GM12878 (cell line): ENCODE measurements around the gene EEFSEC. TPM values are rescaled to one million over a fixed set of nuclear protein-coding genes. Genes with fewer than 3 reads are reported as not detected.

ENCODE experiments used
- ATAC-seq: fragments of 200-7000 bp; cut with Tn5 transposase; 3 replicates; pipeline ENCODE4 v1.9.1; 2020; ENCODE audit warnings: mild to moderate bottlenecking, moderate library complexity
- BruUV-seq: library from RNA; stranded (reverse); fragments of 400-500 nt; replicated peaks from 2 replicates; lab custom pipeline; 2021; lab: Mats Ljungman, UMichigan
- CTCF ChIA-PET: fragments of 300-600 bp; sonication (Branson Sonifier 250); formaldehyde crosslinking; extraction: SDS; loops from one replicate; lab custom pipeline; 2021; ENCODE audit warnings: inconsistent platforms; lab: Yijun Ruan, JAX
- POLR2A ChIA-PET: fragments of 350-600 bp; formaldehyde crosslinking; extraction: SDS; loops from one replicate; lab custom pipeline; 2021; ENCODE audit warnings: inconsistent platforms; lab: Charles Lee
- RAD21 ChIA-PET: fragments of 300-600 bp; sonication (Branson Sonifier 250); formaldehyde crosslinking; loops from one replicate; lab custom pipeline; 2023; ENCODE audit warnings: antibody characterized with exemption; ENCODE audit not compliant: unreplicated experiment; lab: Charles Lee
- SMC1A ChIA-PET: fragments of 300-600 bp; sonication (Branson Sonifier 250); formaldehyde crosslinking; loops from one replicate; lab custom pipeline; 2023; ENCODE audit not compliant: unreplicated experiment, uncharacterized antibody; lab: Charles Lee
- DNase-seq: peaks from one replicate; pipeline ENCODE4 v3.0.0-alpha.2; 2011; ENCODE audit warnings: low read depth, low spot score
- FAIRE-seq: peaks from 3 replicates; lab custom pipeline; 2011; peaks lifted over from hg19 to GRCh38; lab: Jason Lieb, UNC
- H2AFZ ChIP-seq: 2 replicates; pipeline ENCODE4 v1.6.0; 2011; ENCODE audit warnings: low read depth, low read length, control low read depth; ENCODE audit not compliant: control insufficient read depth
- H3K27ac ChIP-seq: 2 replicates; pipeline ENCODE4 v1.5.1; 2011; ENCODE audit warnings: control low read depth; ENCODE audit not compliant: control insufficient read depth, insufficient read depth
- H3K27me3 ChIP-seq, 2 experiments: replicated peaks in 1 of 2; 2 replicates each; pipeline versions ENCODE4 v1.6.0 to v1.6.1; 2011; ENCODE audit warnings: low read length in 1 of 2; ENCODE audit not compliant: control insufficient read depth in 2 of 2, insufficient read depth in 2 of 2
- H3K36me3 ChIP-seq, 2 experiments: 2 replicates each; pipeline ENCODE4 v1.5.1; 2011; ENCODE audit warnings: low read length in 1 of 2; ENCODE audit not compliant: control insufficient read depth in 2 of 2, insufficient read depth in 2 of 2
- H3K4me1 ChIP-seq: 2 replicates; pipeline ENCODE4 v1.6.1; 2011; ENCODE audit warnings: mild to moderate bottlenecking, low read length, moderate library complexity, mixed read lengths; ENCODE audit not compliant: control insufficient read depth, insufficient read depth
- H3K4me2 ChIP-seq: 2 replicates; pipeline ENCODE4 v1.6.0; 2011; ENCODE audit warnings: control low read depth; ENCODE audit not compliant: control insufficient read depth, insufficient read depth
- H3K4me3 ChIP-seq: fragments of 200-600 bp; sonication (generic); 2 replicates; pipeline ENCODE4 v1.5.1; 2016
- H3K79me2 ChIP-seq: 2 replicates; pipeline ENCODE4 v1.6.0; 2011; ENCODE audit warnings: low read length; ENCODE audit not compliant: control insufficient read depth, insufficient read depth
- H3K9ac ChIP-seq: 2 replicates; pipeline ENCODE4 v1.8.0; 2011; ENCODE audit warnings: low read length, control low read depth, mixed read lengths; ENCODE audit not compliant: control insufficient read depth, insufficient read depth
- H3K9me3 ChIP-seq: replicated peaks from 3 replicates; pipeline ENCODE4 v1.5.1; 2011; ENCODE audit warnings: mild to moderate bottlenecking, low read length; ENCODE audit not compliant: control insufficient read depth, insufficient read depth
- H4K20me1 ChIP-seq: 2 replicates; pipeline ENCODE4 v1.6.0; 2011; ENCODE audit not compliant: control insufficient read depth, insufficient read depth
- GATAD2B ChIP-seq: fragments of 450-650 bp; conservative IDR thresholded peaks from 2 replicates; pipeline ENCODE4 v1.6.1; 2017; ENCODE audit warnings: low read depth, mild to moderate bottlenecking, moderate library complexity
- NBN ChIP-seq: fragments of 450-650 bp; IDR thresholded peaks from 2 replicates; pipeline ENCODE4 v1.6.1; 2016
- PAX8 ChIP-seq: fragments of 450-650 bp; IDR thresholded peaks from 2 replicates; pipeline ENCODE4 v1.6.1; 2017; ENCODE audit warnings: mild to moderate bottlenecking, moderate library complexity
- WGBS: methylation state at CpG from one replicate; pipeline ENCODE4 v1.1.6; 2016; ENCODE audit warnings: low lambda C conversion rate; ENCODE audit not compliant: insufficient replicate concordance, insufficient coverage; ENCODE audit errors: missing lambda C conversion rate; 5-methylcytosine and 5-hydroxymethylcytosine counted together
- in situ Hi-C: fragments of 300-500 bp; cut with MboI; formaldehyde crosslinking; loops from 9 replicates; pipeline ENCODE4 v1.14.3; 2018; ENCODE audit warnings: mixed read lengths
- intact Hi-C: fragments of 100-400 bp; cut with micrococcal nuclease; formaldehyde crosslinking; loops from one replicate; pipeline ENCODE4 v1.14.2; 2022; ENCODE audit not compliant: unreplicated experiment
- polyA plus RNA-seq, 11 experiments: library from polyadenylated mRNA; depleted of rRNA in 4 of 11; unstranded in 6 of 11; stranded (reverse) in 5 of 11; fragments of >200 nt; fragmentation: Nextera tagmentation in 4 of 11; fragmentation: Illumina TruSeq in 1 of 11; extraction: Ambion mirVana in 4 of 11; extraction: Trizol in 1 of 11; gene quantifications; 1 replicate in 1 of 11; 2 replicates in 10 of 11; pipeline versions ENCODE4 v1.2.1 to v1.2.3, GENCODE V29; 2011 to 2016; ENCODE audit warnings: inconsistent platforms in 2 of 11, missing spikeins in 2 of 11, low read depth in 1 of 11
- total RNA-seq, 4 experiments: library from RNA; depleted of rRNA in 3 of 4; stranded (reverse); fragments of >200 nt in 3 of 4; fragmentation: Illumina TruSeq in 1 of 4; extraction: Trizol in 1 of 4; gene quantifications; 2 replicates each; pipeline versions ENCODE4 v1.2.1 to v1.2.3, GENCODE V29; 2013 to 2021
- TF ChIP-seq, protein P1 (sequence below): fragments of 450-650 bp; IDR thresholded peaks from 2 replicates; pipeline ENCODE4 v1.6.1; 2018; ENCODE audit warnings: borderline replicate concordance, mild to moderate bottlenecking; ENCODE audit not compliant: partially characterized antibody

EEFSEC gene
- total and polyA plus RNA-seq, 10 of the 15 experiments (the other 5 are each of a cell fraction or from before 2014, with no cell fraction given) = 0.29 to 29.1 (median 16.1) TPM

DNA sequence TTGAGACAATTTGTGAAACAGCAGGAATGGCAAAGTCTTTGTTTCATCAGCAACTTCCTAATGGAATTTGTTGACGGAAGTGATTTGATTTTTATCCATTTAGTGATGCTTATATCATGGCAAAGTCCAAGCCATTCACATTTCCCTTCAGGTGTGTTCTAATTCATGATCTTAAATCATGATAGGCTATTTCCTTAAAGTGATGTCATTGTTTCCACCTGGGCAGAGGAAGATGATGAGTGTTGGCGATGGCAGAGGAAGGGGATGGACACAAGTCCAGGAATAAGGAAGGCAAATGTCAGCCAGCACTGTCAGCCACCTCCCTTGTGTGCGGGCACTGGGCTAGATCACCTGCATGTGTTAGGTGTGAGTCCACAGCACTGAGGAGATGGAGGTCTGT lies 49.9 kb downstream of the EEFSEC start:
- ChIA-PET CTCF (interaction anchor here (0.6 to 1.4 kb wide), 3 partner anchors 13 to 1690 kb away, joined by 3 read pairs; no protein-coding TSS in a partner anchor), SMC1A (interaction anchor here (0.6 kb wide), 1 partner anchor 17 kb away, joined by 3 read pairs; no protein-coding TSS in a partner anchor)
- no peak overlapping the region for H3K4me3 ChIP-seq
- TF ChIP-seq GATAD2B = no peak
- TF ChIP-seq NBN = no peak
- TF ChIP-seq, all 136 proteins: peak for 0
- no peaks in the 10 kb centered on the region for H3K4me1 ChIP-seq
- intact Hi-C loops = no loop called here
- ChIA-PET POLR2A (no interaction called here), RAD21 (no interaction called here)
- no peak overlapping the region for H3K4me2 ChIP-seq
- H2AFZ ChIP-seq = no peak overlapping the region
- no peaks in the 10 kb centered on the region for H4K20me1 ChIP-seq
- DNase-seq (no peak), ATAC-seq (no peak), FAIRE-seq (no peak)
- in situ Hi-C loops = no loop called here
- H3K27me3 ChIP-seq = no peaks in the 10 kb centered on the region
- H3K36me3 ChIP-seq = no peaks in the 10 kb centered on the region; a peak in 1 of 4 replicates
- no peak overlapping the region for H3K9ac ChIP-seq
- WGBS = 92% methylated on average over 3 of the region's 3 CpGs
- H3K79me2 ChIP-seq = no peaks in the 10 kb centered on the region
- no peaks in the 10 kb centered on the region for H3K9me3 ChIP-seq
- BruUV-seq = no TSS peak
- no peak overlapping the region for H3K27ac ChIP-seq

DNA sequence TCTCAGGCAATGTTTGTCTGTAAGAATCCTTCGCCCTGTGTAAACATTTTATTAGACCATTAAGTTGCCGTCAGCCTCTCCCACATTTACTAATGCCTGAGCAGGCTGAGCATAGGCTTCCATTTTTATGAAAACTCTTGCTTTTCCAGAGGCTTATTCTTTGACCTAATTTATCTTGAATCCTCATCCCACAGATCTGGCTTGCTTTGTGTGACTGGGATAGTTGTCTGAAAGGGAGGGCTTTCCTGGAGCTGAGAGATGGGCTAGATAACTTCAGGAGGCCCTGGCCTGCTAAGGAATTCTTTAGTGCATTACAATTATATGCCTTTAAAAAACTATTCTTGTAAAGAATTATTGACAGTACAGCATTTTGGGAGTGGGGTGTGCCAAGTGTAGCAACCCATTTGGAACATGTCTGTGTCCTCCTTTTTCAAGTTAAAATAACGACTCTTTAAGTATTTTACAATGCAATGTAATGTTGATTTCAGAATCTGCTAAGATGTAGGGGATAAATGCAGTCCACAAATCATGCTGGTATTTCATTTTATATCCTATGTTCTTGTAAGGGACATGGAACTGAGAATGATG lies 52.4 kb downstream of the EEFSEC start:
- ChIA-PET CTCF (interaction anchor here (0.6 kb wide), 1 partner anchor 52 kb away, joined by 3 read pairs; no protein-coding TSS in a partner anchor), SMC1A (no interaction called here), RAD21 (no interaction called here), POLR2A (no interaction called here)
- no TSS peak for BruUV-seq
- no peaks in the 10 kb centered on the region for H3K79me2 ChIP-seq
- no peak overlapping the region for H3K4me2 ChIP-seq
- H3K4me3 ChIP-seq = no peak overlapping the region
- H3K4me1 ChIP-seq = no peaks in the 10 kb centered on the region
- ATAC-seq = no peak
- no peak for TF ChIP-seq PAX8
- TF ChIP-seq, protein P1, sequence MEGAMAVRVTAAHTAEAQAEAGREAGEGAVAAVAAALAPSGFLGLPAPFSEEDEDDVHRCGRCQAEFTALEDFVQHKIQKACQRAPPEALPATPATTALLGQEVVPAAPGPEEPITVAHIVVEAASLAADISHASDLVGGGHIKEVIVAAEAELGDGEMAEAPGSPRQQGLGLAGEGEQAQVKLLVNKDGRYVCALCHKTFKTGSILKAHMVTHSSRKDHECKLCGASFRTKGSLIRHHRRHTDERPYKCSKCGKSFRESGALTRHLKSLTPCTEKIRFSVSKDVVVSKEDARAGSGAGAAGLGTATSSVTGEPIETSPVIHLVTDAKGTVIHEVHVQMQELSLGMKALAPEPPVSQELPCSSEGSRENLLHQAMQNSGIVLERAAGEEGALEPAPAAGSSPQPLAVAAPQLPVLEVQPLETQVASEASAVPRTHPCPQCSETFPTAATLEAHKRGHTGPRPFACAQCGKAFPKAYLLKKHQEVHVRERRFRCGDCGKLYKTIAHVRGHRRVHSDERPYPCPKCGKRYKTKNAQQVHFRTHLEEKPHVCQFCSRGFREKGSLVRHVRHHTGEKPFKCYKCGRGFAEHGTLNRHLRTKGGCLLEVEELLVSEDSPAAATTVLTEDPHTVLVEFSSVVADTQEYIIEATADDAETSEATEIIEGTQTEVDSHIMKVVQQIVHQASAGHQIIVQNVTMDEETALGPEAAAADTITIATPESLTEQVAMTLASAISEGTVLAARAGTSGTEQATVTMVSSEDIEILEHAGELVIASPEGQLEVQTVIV = no peak
- H3K9me3 ChIP-seq = no peaks in the 10 kb centered on the region
- H3K27ac ChIP-seq = no peak overlapping the region
- no peak for DNase-seq
- H2AFZ ChIP-seq = no peak overlapping the region
- H4K20me1 ChIP-seq = no peaks in the 10 kb centered on the region
- in situ Hi-C loops (no loop called here), intact Hi-C loops (no loop called here)
- FAIRE-seq = no peak
- 83% methylated on average over 3 of the region's 3 CpGs for WGBS
- H3K27me3 ChIP-seq = no peaks in the 10 kb centered on the region
- H3K36me3 ChIP-seq = no peaks in the 10 kb centered on the region; a peak in 1 of 4 replicates
- no peak overlapping the region for H3K9ac ChIP-seq
